Measurements from ENCODE around the gene KCNIP4.

The KCNIP4 gene

DNA sequence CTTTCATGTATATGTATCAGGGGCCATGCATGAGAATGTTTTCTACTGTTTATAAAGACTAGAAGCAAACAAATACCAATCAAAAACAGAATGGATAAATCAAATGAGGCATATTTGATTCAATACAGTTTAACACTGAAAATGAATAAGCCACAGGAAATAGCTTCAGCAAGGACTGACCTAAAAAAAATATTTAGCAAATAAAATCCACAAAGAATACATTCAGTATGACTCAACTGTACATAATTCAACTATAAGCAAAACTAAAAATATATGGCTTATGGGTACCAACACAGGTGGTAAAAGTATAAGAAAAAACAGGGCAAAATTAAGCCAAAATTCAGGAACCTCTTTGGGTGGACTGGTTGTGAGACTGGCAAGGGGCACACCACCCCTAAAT is 112.9 kb downstream of the KCNIP4 start:
- ATAC-seq, result no peak
- H3K4me1 Mint-ChIP-seq, result no peaks in the 10 kb centered on the region
- H3K4me3 Mint-ChIP-seq, result no peak overlapping the region
- no peaks in the 10 kb centered on the region for H3K27me3 Mint-ChIP-seq
- H3K36me3 Mint-ChIP-seq, result no peaks in the 10 kb centered on the region
- H3K9me3 Mint-ChIP-seq, result peaks cover 9% of the 10 kb centered on the region
- H3K27ac Mint-ChIP-seq, result no peak overlapping the region

DNA sequence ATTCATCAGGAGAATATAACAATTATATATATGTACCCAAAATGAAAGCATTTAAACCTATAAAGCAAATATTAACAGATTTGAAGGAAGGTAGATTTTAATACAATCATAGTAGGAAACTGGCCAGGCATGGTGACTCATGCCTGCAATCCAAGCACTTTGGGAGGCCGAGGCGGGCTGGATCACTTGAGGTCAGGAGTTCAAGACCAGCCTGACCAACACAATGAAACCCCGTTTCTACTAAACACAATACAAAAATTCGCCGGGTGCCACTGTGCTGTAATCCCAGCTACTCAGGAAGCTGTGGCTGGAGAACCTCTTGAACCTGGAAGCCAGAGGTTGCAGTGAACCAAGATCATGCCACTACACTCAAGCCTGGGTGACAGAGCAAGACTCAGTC is 118.3 kb downstream of the KCNIP4 start:
- H3K4me3 Mint-ChIP-seq, result no peak overlapping the region
- H3K27me3 Mint-ChIP-seq, result no peaks in the 10 kb centered on the region
- H3K4me1 Mint-ChIP-seq, result no peaks in the 10 kb centered on the region
- no peak for ATAC-seq
- H3K9me3 Mint-ChIP-seq, result peaks cover 9% of the 10 kb centered on the region
- no peak overlapping the region for H3K27ac Mint-ChIP-seq
- no peaks in the 10 kb centered on the region for H3K36me3 Mint-ChIP-seq

DNA sequence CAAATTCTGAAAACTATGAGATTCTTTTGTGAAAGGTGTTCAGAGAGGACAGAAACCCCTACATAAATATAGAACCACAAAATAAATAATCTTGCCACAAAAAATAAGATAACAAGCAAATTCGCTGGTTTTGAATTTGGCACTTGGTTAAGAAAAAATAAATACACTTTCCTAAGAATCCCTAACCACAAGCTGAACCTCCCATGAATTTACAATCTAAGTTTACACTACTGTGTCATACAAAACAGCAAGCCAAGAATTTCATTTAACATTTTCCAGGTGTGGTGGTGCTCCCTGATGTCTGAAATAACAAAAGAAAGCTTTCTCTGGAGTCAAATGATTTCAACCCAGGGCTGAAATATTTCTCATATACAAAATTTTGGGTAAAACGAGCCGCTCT is 121.0 kb downstream of the KCNIP4 start:
- Mint-ChIP-seq H3K4me3 (no peak overlapping the region), H3K9me3 (peaks cover 9% of the 10 kb centered on the region), H3K27me3 (no peaks in the 10 kb centered on the region), H3K4me1 (no peaks in the 10 kb centered on the region), H3K36me3 (no peaks in the 10 kb centered on the region), H3K27ac (no peak overlapping the region)
- ATAC-seq, result no peak

DNA sequence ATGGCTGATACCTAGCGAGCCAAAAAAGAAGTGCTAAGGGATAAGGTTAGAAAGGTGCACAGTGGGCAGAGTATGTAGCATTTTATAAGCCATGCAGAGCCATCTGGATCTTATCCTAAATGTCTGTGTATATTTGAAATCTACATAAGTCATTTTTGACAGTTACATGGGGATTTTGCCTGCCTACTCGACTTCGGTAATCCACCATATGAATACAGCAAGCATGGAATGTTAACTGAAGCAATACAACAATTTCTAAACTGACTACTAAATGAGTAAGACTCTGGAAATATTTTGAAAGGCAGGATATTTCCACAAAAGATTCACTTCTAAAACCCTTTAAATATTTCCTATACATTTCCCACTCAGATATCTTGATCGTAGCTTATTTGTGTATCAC is 122.5 kb downstream of the KCNIP4 start:
- H3K27me3 Mint-ChIP-seq, result no peaks in the 10 kb centered on the region
- peaks cover 1% of the 10 kb centered on the region for H3K9me3 Mint-ChIP-seq
- no peaks in the 10 kb centered on the region for H3K4me1 Mint-ChIP-seq
- H3K36me3 Mint-ChIP-seq, result no peaks in the 10 kb centered on the region
- no peak for ATAC-seq
- no peak overlapping the region for H3K4me3 Mint-ChIP-seq
- no peak overlapping the region for H3K27ac Mint-ChIP-seq

DNA sequence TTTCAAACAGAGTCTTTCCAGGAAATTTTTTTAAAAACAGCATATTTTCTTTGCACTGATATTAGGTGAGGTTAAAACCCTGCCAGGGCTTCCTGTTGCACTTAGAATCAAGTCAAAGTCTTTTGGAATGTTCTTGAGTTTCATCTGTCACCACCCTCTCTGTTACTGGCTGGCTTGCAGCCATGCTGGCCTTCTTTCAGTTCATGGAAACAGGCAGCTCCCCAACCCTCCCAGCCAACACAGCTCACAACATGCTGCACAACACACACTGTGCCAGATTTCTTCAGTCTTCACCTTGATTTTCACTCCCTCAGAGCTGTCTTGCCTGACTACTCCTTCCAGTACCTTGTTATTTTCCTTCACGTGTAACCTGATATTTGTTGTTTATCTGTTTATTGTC is 129.5 kb downstream of the KCNIP4 start:
- peaks cover 20% of the 10 kb centered on the region for H3K9me3 Mint-ChIP-seq
- no peaks in the 10 kb centered on the region for H3K36me3 Mint-ChIP-seq
- no peak overlapping the region for H3K4me3 Mint-ChIP-seq
- ATAC-seq, result no peak
- no peak overlapping the region for H3K27ac Mint-ChIP-seq
- H3K27me3 Mint-ChIP-seq, result no peaks in the 10 kb centered on the region
- H3K4me1 Mint-ChIP-seq, result no peaks in the 10 kb centered on the region

DNA sequence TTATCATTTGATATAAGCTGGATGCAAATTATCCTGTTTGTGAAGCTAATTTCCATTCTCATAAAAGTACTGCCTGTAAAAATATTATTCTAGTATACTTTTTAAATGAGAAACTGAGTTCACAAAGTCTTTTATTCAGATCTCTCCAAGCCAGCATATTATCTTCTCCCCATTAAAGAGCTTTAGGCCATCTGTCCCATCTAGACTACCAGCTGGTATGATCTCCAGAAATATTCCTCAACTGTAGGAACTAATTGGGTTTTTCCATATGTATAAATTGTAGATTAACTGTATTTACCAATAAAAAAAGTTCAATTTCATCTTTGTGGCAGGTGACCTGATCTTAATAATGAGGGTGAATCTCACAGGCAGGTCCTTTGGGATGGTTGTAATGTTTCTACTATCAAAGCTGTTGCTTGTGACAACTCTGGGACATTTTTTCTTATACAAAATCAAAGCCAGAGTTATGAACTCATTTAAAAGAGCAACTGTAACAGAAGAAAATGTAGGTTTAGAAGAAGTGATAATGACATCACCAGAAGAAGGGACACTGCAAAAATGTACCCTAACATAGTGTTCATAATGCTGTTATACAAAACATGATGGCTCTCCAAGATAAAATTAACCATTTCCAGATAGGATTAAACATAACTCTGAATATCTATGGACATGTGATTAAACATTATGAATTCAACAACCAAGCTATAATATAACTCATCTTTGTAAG is 132.8 kb downstream of the KCNIP4 start:
- Mint-ChIP-seq H3K9me3 (peaks cover 20% of the 10 kb centered on the region), H3K4me3 (no peak overlapping the region), H3K4me1 (no peaks in the 10 kb centered on the region), H3K36me3 (no peaks in the 10 kb centered on the region), H3K27ac (no peak overlapping the region), H3K27me3 (no peaks in the 10 kb centered on the region)
- no peak for ATAC-seq

DNA sequence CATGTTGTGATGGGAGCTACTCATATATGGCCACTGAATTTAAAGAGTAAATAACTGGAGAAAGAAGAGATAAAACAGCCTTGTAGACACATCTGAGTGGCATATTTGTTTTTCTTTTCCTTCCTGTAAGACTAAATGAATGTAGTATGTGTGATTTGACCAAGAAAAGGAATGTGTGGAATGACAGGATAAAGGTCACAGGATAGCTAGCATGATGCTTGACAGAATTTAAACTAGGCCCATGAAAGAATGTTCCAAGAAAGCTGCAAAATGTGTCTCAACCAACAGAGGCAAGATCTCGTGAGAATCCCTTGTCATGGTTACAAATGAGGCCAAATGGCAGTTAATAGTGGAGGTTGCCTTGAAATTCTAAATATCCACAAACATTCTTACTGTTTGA is 137.0 kb downstream of the KCNIP4 start:
- H3K9me3 Mint-ChIP-seq, result peaks cover 8% of the 10 kb centered on the region
- H3K27me3 Mint-ChIP-seq, result no peaks in the 10 kb centered on the region
- no peak overlapping the region for H3K4me3 Mint-ChIP-seq
- no peak for ATAC-seq
- H3K27ac Mint-ChIP-seq, result no peak overlapping the region
- no peaks in the 10 kb centered on the region for H3K36me3 Mint-ChIP-seq
- no peaks in the 10 kb centered on the region for H3K4me1 Mint-ChIP-seq

DNA sequence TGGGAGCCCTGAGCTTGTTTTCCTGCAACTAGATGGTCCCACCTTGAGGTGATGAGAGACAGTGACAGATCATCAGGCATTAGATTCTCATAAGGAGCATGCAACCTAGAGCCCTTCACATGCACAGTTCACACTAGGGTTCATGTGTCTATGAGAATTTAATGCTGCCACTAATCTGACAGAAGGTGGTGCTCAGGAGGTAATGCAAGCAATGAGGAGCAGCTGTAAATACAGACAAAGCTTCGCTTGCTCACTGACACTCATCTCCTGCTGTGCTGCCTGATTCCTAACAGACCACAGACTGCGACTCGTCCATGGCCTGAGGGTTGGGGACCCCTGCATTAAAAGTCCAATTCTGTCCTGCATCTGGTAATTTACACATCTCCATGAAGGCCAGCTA is 141.6 kb downstream of the KCNIP4 start:
- no peaks in the 10 kb centered on the region for H3K36me3 Mint-ChIP-seq
- H3K27ac Mint-ChIP-seq, result no peak overlapping the region
- peaks cover 9% of the 10 kb centered on the region for H3K9me3 Mint-ChIP-seq
- no peak overlapping the region for H3K4me3 Mint-ChIP-seq
- no peak for ATAC-seq
- H3K4me1 Mint-ChIP-seq, result no peaks in the 10 kb centered on the region
- no peaks in the 10 kb centered on the region for H3K27me3 Mint-ChIP-seq

DNA sequence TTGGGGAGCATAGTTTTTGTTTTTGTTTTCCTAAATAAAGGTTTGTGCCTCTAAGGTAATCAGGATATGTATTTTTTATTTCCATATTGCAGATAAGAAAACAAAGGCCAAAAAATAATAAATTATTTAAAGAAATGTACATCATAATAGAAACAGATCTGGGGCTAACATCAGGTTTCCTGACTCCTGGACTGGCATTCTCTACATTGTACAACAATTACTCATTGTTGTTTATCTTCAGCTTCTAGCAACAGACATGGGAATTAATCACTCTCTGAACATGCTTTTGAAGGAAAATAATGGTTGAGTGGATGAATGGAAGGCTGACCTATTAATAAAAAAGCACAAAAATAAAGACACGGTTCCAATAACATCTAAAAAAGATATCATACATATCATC is 146.2 kb downstream of the KCNIP4 start:
- ATAC-seq, result no peak
- Mint-ChIP-seq H3K36me3 (no peaks in the 10 kb centered on the region), H3K27me3 (no peaks in the 10 kb centered on the region)

DNA sequence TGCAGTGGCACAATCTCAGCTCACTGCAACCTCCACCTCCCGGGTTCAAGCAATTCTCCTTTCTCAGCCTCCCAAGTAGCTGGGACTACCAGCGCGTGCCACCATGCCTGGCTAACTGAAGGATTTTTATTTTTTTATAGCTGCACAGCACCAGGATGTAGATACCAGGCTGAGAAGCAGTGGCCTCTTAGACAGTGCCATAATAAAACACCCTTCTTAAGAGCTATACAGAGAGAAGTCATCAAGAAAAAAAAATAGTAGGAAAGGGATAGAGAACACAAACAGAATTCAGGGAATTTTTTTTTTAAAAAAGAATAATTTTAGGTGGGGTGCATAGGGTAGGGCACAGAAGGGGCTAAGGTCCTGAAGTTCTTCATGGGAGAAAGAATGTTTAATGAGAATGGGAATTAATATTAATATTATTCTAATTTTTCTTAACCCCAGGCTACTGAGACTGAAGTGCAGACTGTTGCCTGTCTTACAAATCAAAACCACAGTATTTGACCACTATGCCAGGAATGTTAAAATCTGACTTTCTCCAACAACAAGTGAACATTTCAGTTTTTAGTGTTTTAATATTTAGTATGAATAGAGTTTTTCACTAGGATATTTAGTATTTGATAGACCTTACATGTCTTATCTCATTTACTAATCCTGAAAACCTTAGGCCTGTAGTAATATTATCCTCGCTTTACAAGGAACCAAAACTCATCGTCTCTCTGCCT is 146.7 kb downstream of the KCNIP4 start:
- no peak for ATAC-seq
- H3K4me3 Mint-ChIP-seq, result no peak overlapping the region
- no peak overlapping the region for H3K27ac Mint-ChIP-seq
- H3K4me1 Mint-ChIP-seq, result no peaks in the 10 kb centered on the region
- H3K36me3 Mint-ChIP-seq, result no peaks in the 10 kb centered on the region
- no peaks in the 10 kb centered on the region for H3K27me3 Mint-ChIP-seq
- peaks cover 7% of the 10 kb centered on the region for H3K9me3 Mint-ChIP-seq

More for the DNA sequence above, 146.2 kb downstream of the KCNIP4 start:
- Mint-ChIP-seq H3K4me1 (no peaks in the 10 kb centered on the region), H3K27ac (no peak overlapping the region), H3K9me3 (peaks cover 9% of the 10 kb centered on the region), H3K4me3 (no peak overlapping the region)

DNA sequence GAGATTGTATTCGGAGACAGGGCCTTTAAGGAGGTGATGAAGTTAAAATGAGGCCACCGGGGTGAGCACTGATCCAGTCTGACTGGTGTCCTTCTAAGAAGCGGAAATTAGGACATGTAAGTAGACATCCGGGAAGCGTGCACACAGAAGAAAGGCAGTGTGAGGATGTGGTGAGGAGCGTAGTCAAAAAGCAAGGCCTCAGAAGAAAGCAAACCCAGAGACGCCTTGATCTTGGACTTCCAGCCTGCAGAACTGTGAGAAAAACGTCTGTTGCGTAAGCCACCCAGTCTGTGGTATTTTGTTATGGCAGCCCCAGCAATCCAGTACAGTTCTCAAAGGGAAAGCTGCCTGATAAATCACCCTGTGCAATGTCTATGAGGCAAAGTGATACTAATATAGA is 153.5 kb downstream of the KCNIP4 start:
- H3K9me3 Mint-ChIP-seq, result no peaks in the 10 kb centered on the region
- no peak overlapping the region for H3K27ac Mint-ChIP-seq
- no peaks in the 10 kb centered on the region for H3K4me1 Mint-ChIP-seq

DNA sequence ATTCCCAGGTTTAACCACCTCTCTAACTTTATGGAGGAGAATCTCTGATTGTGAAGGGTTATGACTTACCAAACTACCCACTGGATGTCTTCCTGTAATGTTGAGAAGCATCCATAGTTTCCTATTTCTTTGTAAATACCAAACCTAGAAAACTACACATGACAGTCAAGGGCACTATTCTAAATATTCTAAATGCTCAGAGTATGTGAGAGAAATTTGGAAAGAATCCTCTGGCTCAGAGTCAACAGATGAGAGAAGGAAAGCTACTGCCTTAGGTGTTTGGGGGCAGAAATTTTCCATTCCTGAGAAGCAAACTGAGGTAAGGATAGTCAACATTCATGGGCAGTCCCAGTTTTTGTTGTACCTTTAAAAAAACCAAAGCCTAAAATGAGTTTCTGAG is 155.8 kb downstream of the KCNIP4 start:
- H3K27ac Mint-ChIP-seq, result no peak overlapping the region
- H3K27me3 Mint-ChIP-seq, result no peaks in the 10 kb centered on the region
- no peak overlapping the region for H3K4me3 Mint-ChIP-seq
- no peaks in the 10 kb centered on the region for H3K4me1 Mint-ChIP-seq
- ATAC-seq, result no peak
- H3K36me3 Mint-ChIP-seq, result no peaks in the 10 kb centered on the region
- H3K9me3 Mint-ChIP-seq, result no peaks in the 10 kb centered on the region

More for the DNA sequence above, 153.5 kb downstream of the KCNIP4 start:
- no peak for ATAC-seq
- Mint-ChIP-seq H3K36me3 (no peaks in the 10 kb centered on the region), H3K27me3 (no peaks in the 10 kb centered on the region), H3K4me3 (no peak overlapping the region)

DNA sequence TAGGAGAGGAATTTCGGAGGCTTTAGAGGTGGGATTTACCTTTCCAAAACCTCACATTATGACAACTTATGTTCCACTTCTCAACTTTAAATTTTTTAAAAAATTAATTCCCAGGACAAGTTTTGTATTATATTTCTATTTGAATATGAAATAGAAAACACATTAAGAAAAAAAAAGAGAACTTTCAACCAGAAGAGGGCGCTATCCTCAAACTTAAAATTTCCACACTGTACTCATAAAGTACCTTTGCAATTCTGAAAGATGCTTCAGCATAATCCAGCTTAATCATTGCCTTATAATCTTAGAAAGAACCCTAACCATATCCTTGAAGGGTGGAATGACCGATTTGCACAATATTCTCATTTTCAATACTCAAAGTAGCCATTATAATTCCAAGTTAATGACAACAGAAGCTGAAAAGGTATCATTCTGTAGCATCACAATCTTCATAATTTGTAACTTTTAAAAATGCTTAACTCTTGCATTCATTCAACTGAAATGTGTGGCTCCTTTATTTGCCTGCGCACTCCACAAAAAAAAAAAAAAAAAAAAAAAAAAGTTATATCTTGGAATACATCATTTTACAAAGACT is 158.0 kb downstream of the KCNIP4 start:
- Mint-ChIP-seq H3K27ac (no peak overlapping the region), H3K4me3 (no peak overlapping the region), H3K4me1 (no peaks in the 10 kb centered on the region), H3K27me3 (no peaks in the 10 kb centered on the region), H3K9me3 (no peaks in the 10 kb centered on the region), H3K36me3 (no peaks in the 10 kb centered on the region)
- no peak for ATAC-seq

DNA sequence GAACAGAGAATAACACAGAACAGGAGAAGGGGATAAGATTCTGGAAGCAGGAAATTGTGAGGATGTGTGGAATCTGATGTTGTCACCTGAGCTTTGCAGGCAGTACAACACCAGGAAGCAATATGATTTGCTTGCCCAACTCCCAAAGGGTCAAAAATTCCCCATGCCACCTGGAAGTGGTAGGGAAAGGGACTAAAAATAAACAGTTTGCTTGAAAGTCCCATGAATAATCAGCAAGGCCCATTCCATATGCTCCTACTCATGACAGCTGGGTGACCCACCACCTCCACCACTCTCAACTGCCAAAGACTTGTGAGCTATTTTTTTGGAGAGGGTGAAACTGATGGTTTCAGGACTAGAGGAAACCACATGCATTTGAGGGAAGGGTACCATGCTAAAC is 168.4 kb downstream of the KCNIP4 start:
- Mint-ChIP-seq H3K4me3 (no peak overlapping the region), H3K36me3 (no peaks in the 10 kb centered on the region), H3K27me3 (no peaks in the 10 kb centered on the region), H3K27ac (no peak overlapping the region), H3K4me1 (no peaks in the 10 kb centered on the region), H3K9me3 (no peaks in the 10 kb centered on the region)
- no peak for ATAC-seq

DNA sequence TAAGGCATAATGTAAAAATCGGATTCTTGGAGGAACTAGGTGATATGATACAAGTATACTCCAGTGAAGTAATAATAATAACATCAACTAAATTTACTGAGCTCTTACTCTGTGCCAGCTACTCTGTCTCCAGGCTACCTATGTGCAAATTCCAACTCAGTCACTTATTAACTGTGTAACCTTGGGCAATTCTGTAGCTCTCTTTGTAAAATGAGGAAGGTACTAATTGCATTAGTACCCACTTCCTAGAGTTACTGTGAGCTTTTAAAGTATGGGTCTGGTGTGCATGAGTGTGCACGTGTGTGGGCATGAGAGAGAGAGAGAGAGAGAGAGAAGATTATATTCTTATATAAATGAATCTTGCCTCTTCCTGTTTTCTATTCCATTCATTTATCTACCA is 169.9 kb downstream of the KCNIP4 start:
- Mint-ChIP-seq H3K9me3 (no peaks in the 10 kb centered on the region), H3K4me1 (no peaks in the 10 kb centered on the region), H3K4me3 (no peak overlapping the region), H3K36me3 (no peaks in the 10 kb centered on the region), H3K27me3 (no peaks in the 10 kb centered on the region), H3K27ac (no peak overlapping the region)
- ATAC-seq, result no peak

DNA sequence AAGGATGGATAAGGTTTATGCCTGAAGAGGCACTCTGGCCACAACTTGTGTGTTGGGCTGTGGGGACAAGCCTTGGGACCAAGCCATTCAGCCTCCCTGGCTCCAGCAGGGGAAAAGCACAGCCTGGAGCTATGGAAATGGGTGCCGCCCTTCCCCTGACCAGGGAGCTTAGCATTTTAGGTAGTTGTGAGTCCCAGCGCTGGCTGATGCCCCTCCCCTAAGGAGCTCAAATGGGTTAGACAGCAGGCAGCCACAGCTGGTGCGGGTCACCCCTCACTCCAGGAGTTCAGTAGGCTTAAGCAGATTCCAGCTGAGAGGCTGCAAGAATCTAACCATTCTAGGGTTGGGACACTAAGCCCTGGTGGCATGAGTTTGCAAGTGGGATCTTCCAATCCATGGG is 172.9 kb downstream of the KCNIP4 start:
- ATAC-seq, result no peak
- Mint-ChIP-seq H3K9me3 (no peaks in the 10 kb centered on the region), H3K4me3 (no peak overlapping the region), H3K27me3 (no peaks in the 10 kb centered on the region), H3K27ac (no peak overlapping the region), H3K4me1 (no peaks in the 10 kb centered on the region), H3K36me3 (no peaks in the 10 kb centered on the region)

Data from stimulated activated memory B cell treated with anti-CD40 and anti-IgM and Interleukin-4, amounts not matched to agents 10 μg/mL and 1 μg/mL and 100 μg/mL, for 72 hours (primary cell).